ENCODE data around the gene STX19. TPM values are rescaled to one million over a fixed set of nuclear protein-coding genes. Genes with fewer than 3 reads are reported as not detected.

STX19 gene
- total and polyA plus RNA-seq, 2 of the 13 experiments (the other 11 are each of a cell fraction or from before 2014, with no cell fraction given) = not detected

- H4K20me1 ChIP-seq (ENCODE audit: insufficient read depth, low read length) = no peaks in the 10 kb centered on the region
- H3K9me3 ChIP-seq (ENCODE audit: low read length) = no peaks in the 10 kb centered on the region
- intact Hi-C loops (cut with micrococcal nuclease; ENCODE audit: unreplicated experiment) (loop anchor here (5.0 kb wide), 1 partner anchor 48 kb away; no protein-coding TSS in a partner anchor), in situ Hi-C loops (cut with HindIII; ENCODE audit: extremely low pct_ligation_motif_present, low pct_unique_long_range_greater_than_20kb) (no loop called here)
- H3K4me2 ChIP-seq (ENCODE audit: low read depth, low read length) = no peak overlapping the region
- no peak overlapping the region for H3K9ac ChIP-seq (ENCODE audit: insufficient read depth, low read depth, low read length)
- no peak for ATAC-seq
- no peaks in the 10 kb centered on the region; a peak in 1 of 5 replicates for H3K27me3 ChIP-seq (ENCODE audit: control insufficient read depth in 1 of 2, insufficient read depth in 2 of 2, low read length in 2 of 2)
- POLR2A ChIA-PET = no interaction called here
- TF ChIP-seq BRCA1 (CRISPR knock-in tag; IDR thresholded peaks at IDR 0.05) (no peak), ZNF674 (CRISPR knock-in tag; IDR thresholded peaks at IDR 0.05; ENCODE audit: low read depth) (no peak), ZBTB8A (CRISPR knock-in tag; IDR thresholded peaks at IDR 0.05; ENCODE audit: borderline replicate concordance, low read depth) (no peak), ZBTB20 (CRISPR knock-in tag; IDR thresholded peaks at IDR 0.05; ENCODE audit: borderline replicate concordance, low read depth) (no peak), ZNF672 (CRISPR knock-in tag; IDR thresholded peaks at IDR 0.05) (no peak), PREB (CRISPR knock-in tag; IDR thresholded peaks at IDR 0.05) (no peak), ZNF354B (CRISPR knock-in tag; IDR thresholded peaks at IDR 0.05) (no peak), ZNF224 (CRISPR knock-in tag; IDR thresholded peaks at IDR 0.05) (no peak), EED (CRISPR knock-in tag; IDR thresholded peaks at IDR 0.05) (no peak), CHD2 (IDR thresholded peaks at IDR 0.05; ENCODE audit: low read depth, low read length) (no peak), LBX2 (CRISPR knock-in tag; IDR thresholded peaks at IDR 0.05; ENCODE audit: borderline replicate concordance) (no peak), ZNF414 (CRISPR knock-in tag; IDR thresholded peaks at IDR 0.05) (no peak)
- CTCF ChIA-PET (ENCODE audit: low intra/inter-chr PET ratio, low total read pairs) = no interaction called here
- H3K4me1 ChIP-seq (ENCODE audit: insufficient read depth, low read length) = peaks cover 14% of the 10 kb centered on the region
- no peak for FAIRE-seq
- H3K79me2 ChIP-seq (ENCODE audit: insufficient read depth, low read length) = peaks cover 7% of the 10 kb centered on the region
- no peak overlapping the region for H2AFZ ChIP-seq (ENCODE audit: low read length)
- H3K27ac ChIP-seq (ENCODE audit: extremely low read length, insufficient read depth, low read length) = no peak overlapping the region
- 0 out of 5 replicates have a peak, but pooled peaks cover 0 to 4% of the 10 kb centered on the region in 2 experiments for H3K36me3 ChIP-seq (replicated peaks in 1 of 2; ENCODE audit: control insufficient read depth in 1 of 2, insufficient read depth in 2 of 2, low read length in 2 of 2)
- no TSS peak for BruUV-seq (replicated peaks)
- 92% methylated on average over 1 of the region's 1 CpG for WGBS (ENCODE audit: low lambda C conversion rate)
- DNase-seq (ENCODE audit: low spot score) = no peak
- H3K4me3 ChIP-seq (replicated peaks in 1 of 3; ENCODE audit: insufficient read depth in 1 of 3, low read depth in 2 of 3, low read length in 3 of 3) = no peak overlapping the region
Measured at GRCh38 chr3:93969997-93970396, 58.4 kb downstream of the STX19 start.
